ENCODE results near the gene MORN1.

DNA sequence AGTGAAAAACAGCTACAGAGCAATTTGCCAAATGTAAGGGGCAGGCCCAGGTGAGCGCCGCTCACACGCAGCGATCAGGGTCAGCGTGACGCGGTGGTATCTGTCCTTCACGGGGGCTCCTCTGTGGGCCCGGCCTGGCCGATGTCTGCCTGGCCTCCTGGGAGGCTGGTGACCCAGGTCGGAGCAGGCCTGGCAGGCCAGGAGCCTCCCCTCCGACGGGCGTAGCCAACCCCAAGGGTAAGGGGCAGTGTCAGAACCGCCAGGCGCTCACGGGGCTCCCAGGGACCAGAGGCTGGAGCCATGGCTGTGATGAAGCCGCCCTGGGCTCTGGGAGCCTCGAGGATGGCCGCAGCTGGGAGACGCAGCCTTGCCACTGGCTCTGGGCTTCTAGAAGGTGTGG lies 72.1 kb downstream of the MORN1 start:
- TF ChIP-seq CTCF (conservative IDR thresholded peaks at IDR 0.05; ENCODE audit: low read length) (no peak), EZH2phosphoT487 (IDR thresholded peaks at IDR 0.05; ENCODE audit: borderline replicate concordance) (no peak)
